Thoracic aorta (tissue), 2 donors: Measurements from ENCODE around the gene DNM3. TPM values are rescaled to one million over a fixed set of nuclear protein-coding genes. Genes with fewer than 3 reads are reported as not detected.

ENCODE experiments used
- ATAC-seq: fragments of 150-250 bp; one replicate; pipeline ENCODE4 v1.8.0; 2017; ENCODE audit warnings: low read depth; ENCODE audit not compliant: insufficient number of reproducible peaks, low FRiP score
- DNase-seq: peaks from one replicate; pipeline ENCODE4 v3.0.0-alpha.2; 2020; ENCODE audit warnings: low spot score
- H3K27ac ChIP-seq, 2 donors: fragments of 200-600 bp; sonication (generic); 1 replicate in 1 of 2; 2 replicates in 1 of 2; pipeline ENCODE4 v1.5.1; 2016; ENCODE audit warnings: mild to moderate bottlenecking in 2 of 2, moderate library complexity in 2 of 2
- H3K27me3 ChIP-seq: fragments of 200-600 bp; sonication (generic); replicated peaks from 2 replicates; pipeline ENCODE4 v1.6.0; 2016; ENCODE audit warnings: mild to moderate bottlenecking; ENCODE audit not compliant: insufficient read depth
- H3K36me3 ChIP-seq: fragments of 200-600 bp; sonication (generic); one replicate; pipeline ENCODE4 v1.5.1; 2016
- H3K4me1 ChIP-seq, 2 donors: fragments of 200-600 bp; sonication (generic); 1 replicate in 1 of 2; 2 replicates in 1 of 2; pipeline versions ENCODE4 v1.5.1 to v1.6.0; 2016; ENCODE audit warnings: low read depth in 2 of 2, mild to moderate bottlenecking in 1 of 2; ENCODE audit not compliant: control insufficient read depth in 1 of 2
- H3K4me3 ChIP-seq: fragments of 200-600 bp; sonication (generic); 2 replicates; pipeline ENCODE4 v1.5.1; 2016; ENCODE audit warnings: mild to moderate bottlenecking
- H3K9me3 ChIP-seq: fragments of 200-600 bp; sonication (generic); 2 replicates; pipeline ENCODE4 v1.5.1; 2016
- total RNA-seq, 2 donors: library from RNA; depleted of rRNA; stranded (reverse); fragments of >200 nt; gene quantifications; one replicate each; pipeline versions ENCODE4 v1.1.0 to v1.2.3, GENCODE V29; 2016
- TF ChIP-seq, protein P1 (sequence below): fragments of 200-600 bp; sonication (generic); IDR thresholded peaks from one replicate; pipeline ENCODE4 v1.5.1; 2019; ENCODE audit warnings: antibody characterized with exemption

The DNM3 gene
- total RNA-seq, 2 donors from 2014 or later: 5.8 to 7.5 TPM

DNA sequence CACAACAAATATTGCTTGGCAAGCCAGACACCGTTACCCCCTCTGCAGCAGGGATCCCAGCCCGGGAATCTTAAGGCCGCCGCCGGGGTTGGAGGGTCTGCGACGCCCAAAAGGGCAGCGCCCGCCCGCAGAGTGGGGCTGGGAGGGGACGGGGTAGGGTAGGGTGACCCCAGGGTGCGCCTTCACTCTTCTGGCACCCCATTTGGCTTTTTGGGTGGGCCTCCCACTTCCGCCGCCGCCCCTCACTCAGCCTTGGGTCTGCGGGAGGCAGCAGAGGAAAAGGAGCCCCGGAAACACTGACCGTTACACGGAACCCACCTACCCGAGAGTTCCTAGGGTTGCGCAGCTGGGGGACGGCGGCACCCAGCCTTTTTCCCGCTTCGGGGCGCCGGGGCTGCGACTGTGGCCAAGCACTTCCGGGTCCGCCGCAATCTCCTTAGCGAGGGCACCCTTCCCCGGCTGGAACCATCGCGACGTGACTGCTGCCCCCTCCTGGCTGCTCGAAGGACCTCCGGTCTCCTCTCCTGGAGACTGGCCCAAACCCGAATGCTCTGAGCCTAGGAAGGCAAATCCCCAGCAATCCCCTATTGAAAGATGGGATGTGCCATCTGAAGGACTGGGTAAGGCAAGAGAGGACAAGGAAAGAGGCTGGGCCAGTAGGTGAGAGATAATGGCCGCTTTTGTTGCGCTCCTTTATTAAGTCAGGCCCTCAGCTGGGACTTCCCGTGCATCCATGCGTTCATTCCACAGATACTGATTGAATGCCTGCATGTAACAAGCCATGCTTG lies 602.6 kb downstream of the DNM3 start, which contains the start of gene PIGC:
PIGC (minus strand) TSS at position 404 of the 788 bp plus-strand sequence. CDS start 1,447 bp downstream, outside the sequence.
- Histone ChIP-seq H3K27me3 (no peaks in the 10 kb centered on the region), H3K4me1 (peaks cover 7 to 22% of the 10 kb centered on the region in 2 donors), H3K9me3 (no peaks in the 10 kb centered on the region), H3K4me3 (peak within 1 kb of the TSS; percentile 95), H3K36me3 (peaks cover 5% of the 10 kb centered on the region), H3K27ac (peak within 1 kb of the TSS; percentile 59 to 73)
- peak; percentile 60 for DNase-seq
- TF ChIP-seq, protein P1, sequence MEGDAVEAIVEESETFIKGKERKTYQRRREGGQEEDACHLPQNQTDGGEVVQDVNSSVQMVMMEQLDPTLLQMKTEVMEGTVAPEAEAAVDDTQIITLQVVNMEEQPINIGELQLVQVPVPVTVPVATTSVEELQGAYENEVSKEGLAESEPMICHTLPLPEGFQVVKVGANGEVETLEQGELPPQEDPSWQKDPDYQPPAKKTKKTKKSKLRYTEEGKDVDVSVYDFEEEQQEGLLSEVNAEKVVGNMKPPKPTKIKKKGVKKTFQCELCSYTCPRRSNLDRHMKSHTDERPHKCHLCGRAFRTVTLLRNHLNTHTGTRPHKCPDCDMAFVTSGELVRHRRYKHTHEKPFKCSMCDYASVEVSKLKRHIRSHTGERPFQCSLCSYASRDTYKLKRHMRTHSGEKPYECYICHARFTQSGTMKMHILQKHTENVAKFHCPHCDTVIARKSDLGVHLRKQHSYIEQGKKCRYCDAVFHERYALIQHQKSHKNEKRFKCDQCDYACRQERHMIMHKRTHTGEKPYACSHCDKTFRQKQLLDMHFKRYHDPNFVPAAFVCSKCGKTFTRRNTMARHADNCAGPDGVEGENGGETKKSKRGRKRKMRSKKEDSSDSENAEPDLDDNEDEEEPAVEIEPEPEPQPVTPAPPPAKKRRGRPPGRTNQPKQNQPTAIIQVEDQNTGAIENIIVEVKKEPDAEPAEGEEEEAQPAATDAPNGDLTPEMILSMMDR: peak; percentile 83
- ATAC-seq: peak; percentile 92

DNA sequence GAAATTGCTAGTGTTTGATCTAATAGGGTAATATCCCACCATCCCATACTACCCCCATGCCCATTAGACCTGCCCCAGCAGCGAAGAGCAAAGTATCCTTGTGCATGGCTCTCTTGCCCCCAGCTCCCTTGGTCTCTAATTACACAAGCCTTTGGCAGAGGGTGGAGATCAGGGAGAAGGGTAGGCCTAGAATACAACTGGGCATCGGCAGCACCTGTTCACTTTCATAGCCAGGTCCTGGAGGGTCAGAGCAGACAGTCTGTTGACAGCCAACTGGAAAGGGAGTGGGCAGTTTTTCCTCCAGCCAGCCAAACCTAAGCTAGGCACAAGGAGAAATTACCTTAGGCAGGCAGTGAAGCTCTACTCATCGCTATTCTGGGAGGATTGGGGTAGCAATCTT lies 605.2 kb downstream of the DNM3 start:
- peaks cover 9 to 19% of the 10 kb centered on the region in 2 donors for H3K4me1 ChIP-seq
- no peak overlapping the region for H3K4me3 ChIP-seq
- H3K27ac ChIP-seq: no peak overlapping the region
- no peaks in the 10 kb centered on the region for H3K9me3 ChIP-seq
- ATAC-seq (no peak), DNase-seq (no peak)
- H3K27me3 ChIP-seq: no peaks in the 10 kb centered on the region
- no peaks in the 10 kb centered on the region for H3K36me3 ChIP-seq
- TF ChIP-seq, protein P1: no peak

DNA sequence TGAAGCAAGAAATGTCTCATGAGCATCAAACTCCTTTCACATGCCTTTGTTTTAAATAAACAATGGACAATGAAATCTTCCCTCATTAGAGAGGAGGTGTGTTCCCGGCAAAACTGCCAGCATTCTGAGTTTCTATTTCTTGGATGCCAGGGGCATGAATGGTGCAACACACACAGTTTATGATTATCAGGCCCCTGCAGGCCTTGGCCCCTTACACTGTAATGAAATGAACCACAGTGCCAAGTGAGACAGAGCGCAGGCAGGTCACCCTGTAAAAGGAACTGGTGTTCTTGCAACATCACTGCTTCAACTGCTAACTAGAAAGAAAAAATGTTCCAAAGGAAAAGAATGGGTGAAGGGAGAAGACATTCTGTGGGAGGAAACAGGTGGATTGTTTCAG lies 606.3 kb downstream of the DNM3 start:
- H3K27me3 ChIP-seq: no peaks in the 10 kb centered on the region
- no peak for ATAC-seq
- DNase-seq: no peak
- TF ChIP-seq, protein P1: no peak
- H3K27ac ChIP-seq: no peak overlapping the region
- H3K4me3 ChIP-seq: no peak overlapping the region
- peaks cover 9% of the 10 kb centered on the region in 2 donors for H3K4me1 ChIP-seq
- H3K36me3 ChIP-seq: no peaks in the 10 kb centered on the region
- no peaks in the 10 kb centered on the region for H3K9me3 ChIP-seq

DNA sequence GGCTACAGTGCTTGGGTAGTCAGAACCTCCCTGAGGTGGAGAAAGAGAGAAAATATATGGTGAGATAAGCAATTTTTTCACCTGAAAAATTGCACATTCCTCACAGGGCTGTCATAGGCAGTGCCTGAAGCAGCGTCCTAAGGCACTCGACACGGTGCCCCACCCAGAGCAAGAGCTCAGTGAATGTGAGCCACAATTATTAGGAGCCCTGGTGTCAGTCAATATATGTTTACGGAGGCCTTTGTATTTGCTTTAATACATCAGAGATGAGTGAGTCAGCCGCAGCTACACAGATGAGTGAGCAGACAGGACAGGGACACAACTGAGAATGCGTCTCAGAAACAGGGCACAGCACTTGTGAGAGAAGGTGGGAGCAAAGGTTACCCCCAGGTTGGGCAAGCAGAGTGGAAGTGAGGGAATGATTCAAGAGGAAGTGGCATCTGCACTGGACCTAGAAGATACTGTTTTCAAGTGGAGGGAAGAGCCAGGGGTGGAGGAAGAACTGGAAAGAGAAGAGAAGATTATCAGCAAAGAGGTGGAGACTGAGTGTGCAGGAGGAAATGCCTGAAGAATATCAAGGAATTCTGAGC lies 607.8 kb downstream of the DNM3 start:
- H3K9me3 ChIP-seq: no peaks in the 10 kb centered on the region
- DNase-seq (no peak), ATAC-seq (no peak)
- peaks cover 3 to 4% of the 10 kb centered on the region in 2 donors for H3K4me1 ChIP-seq
- no peaks in the 10 kb centered on the region for H3K27me3 ChIP-seq
- no peak overlapping the region for H3K4me3 ChIP-seq
- no peak overlapping the region for H3K27ac ChIP-seq
- no peaks in the 10 kb centered on the region for H3K36me3 ChIP-seq
- TF ChIP-seq, protein P1: no peak
